AG09319 (cell line): ENCODE data around the gene AFAP1.
A peak's percentile ranks its signal among the peaks of the same experiment; 100 is the strongest.

ENCODE experiments used
- DNase-seq: peaks from one replicate; pipeline ENCODE4 v3.0.0-alpha.2; 2010; ENCODE audit warnings: low read depth; ENCODE audit errors: extremely low read depth
- CTCF ChIP-seq: IDR thresholded peaks from 2 replicates; pipeline ENCODE4 v1.5.1; 2011; ENCODE audit warnings: low read depth, mild to moderate bottlenecking, inconsistent platforms, low read length, moderate library complexity

Gene AFAP1

GRCh38 chr4:7860600-7861163 lies 79.0 kb downstream of the AFAP1 start:
- no peak for DNase-seq
- TF ChIP-seq CTCF, result no peak

GRCh38 chr4:7859326-7859725 lies 80.3 kb downstream of the AFAP1 start:
- no peak for DNase-seq
- TF ChIP-seq CTCF, result no peak

- no peak for TF ChIP-seq CTCF
- no peak for DNase-seq
Measured at GRCh38 chr4:7858498-7858897, 81.2 kb downstream of the AFAP1 start.

- TF ChIP-seq CTCF, result no peak
- no peak for DNase-seq
Measured at GRCh38 chr4:7857993-7858392, 81.7 kb downstream of the AFAP1 start.

- no peak for TF ChIP-seq CTCF
- DNase-seq, result peak; percentile 73
Measured at GRCh38 chr4:7857238-7857701, 82.4 kb downstream of the AFAP1 start.

GRCh38 chr4:7855731-7856130 lies 83.9 kb downstream of the AFAP1 start:
- no peak for DNase-seq
- no peak for TF ChIP-seq CTCF

GRCh38 chr4:7854697-7855370 lies 84.8 kb downstream of the AFAP1 start:
- TF ChIP-seq CTCF, result no peak
- DNase-seq, result no peak
